Hepatocyte (in vitro differentiated cells): ENCODE data around the gene ARIH2.

ENCODE experiments used
- EZH2phosphoT487 ChIP-seq: fragments of 200-600 bp; sonication (generic); IDR thresholded peaks from one replicate; pipeline ENCODE4 v1.6.1; 2018; ENCODE audit warnings: antibody characterized with exemption, mild to moderate bottlenecking, low read depth, moderate library complexity; ENCODE audit not compliant: unreplicated experiment, severe bottlenecking
- TF ChIP-seq, protein P1 (sequence below): fragments of 200-600 bp; sonication (generic); IDR thresholded peaks from 2 replicates; pipeline ENCODE4 v1.5.1; 2016; ENCODE audit warnings: antibody characterized with exemption, mild to moderate bottlenecking; ENCODE audit not compliant: poor library complexity

- TF ChIP-seq, protein P1, sequence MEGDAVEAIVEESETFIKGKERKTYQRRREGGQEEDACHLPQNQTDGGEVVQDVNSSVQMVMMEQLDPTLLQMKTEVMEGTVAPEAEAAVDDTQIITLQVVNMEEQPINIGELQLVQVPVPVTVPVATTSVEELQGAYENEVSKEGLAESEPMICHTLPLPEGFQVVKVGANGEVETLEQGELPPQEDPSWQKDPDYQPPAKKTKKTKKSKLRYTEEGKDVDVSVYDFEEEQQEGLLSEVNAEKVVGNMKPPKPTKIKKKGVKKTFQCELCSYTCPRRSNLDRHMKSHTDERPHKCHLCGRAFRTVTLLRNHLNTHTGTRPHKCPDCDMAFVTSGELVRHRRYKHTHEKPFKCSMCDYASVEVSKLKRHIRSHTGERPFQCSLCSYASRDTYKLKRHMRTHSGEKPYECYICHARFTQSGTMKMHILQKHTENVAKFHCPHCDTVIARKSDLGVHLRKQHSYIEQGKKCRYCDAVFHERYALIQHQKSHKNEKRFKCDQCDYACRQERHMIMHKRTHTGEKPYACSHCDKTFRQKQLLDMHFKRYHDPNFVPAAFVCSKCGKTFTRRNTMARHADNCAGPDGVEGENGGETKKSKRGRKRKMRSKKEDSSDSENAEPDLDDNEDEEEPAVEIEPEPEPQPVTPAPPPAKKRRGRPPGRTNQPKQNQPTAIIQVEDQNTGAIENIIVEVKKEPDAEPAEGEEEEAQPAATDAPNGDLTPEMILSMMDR, result no peak
- TF ChIP-seq EZH2phosphoT487, result no peak
These were observed 78.0 kb downstream of the ARIH2 start for GRCh38 chr3:48996640-48997039.
